ENCODE data around the gene NOTUM.

Gene NOTUM

DNA sequence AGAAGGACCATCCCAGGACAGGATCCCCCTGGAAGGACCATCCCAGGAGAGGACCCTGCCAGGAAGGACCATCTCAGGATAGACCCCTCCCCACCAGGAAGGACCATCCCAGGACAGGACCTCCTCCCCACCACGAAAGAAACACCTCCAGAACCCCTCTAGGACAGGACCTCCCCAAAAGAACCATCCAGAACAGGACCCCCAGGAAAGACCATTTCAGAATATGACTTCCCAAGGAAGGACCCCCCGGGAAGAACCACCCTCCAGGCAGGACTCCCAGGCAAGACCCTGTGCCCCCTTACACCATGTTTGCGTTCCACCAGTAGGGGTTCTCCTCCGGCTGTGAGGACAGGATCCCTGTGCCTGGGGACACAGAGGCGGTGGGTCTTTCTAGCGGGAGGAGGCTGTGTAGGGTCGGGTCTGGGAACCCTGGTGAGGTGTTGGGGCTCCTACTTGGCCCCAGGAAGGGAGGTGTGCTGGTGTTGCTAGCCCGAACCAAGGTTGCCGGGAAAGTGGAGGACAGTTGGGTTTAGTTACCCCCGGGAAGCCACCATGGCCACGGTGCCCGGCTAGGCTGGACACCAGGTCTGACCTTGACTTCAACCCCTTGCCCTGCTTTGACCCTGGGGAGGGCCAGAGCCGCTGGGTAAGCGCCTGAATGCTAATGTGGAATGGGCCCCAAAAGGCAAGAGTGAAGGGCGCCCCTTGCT, 2.2 kb downstream of the NOTUM start:
- Histone ChIP-seq H3K9me3 (ENCODE audit: control insufficient read depth, insufficient read depth, low read depth, low read length) (no peaks in the 10 kb centered on the region), H3K4me1 (ENCODE audit: control insufficient read depth, insufficient read depth, low read length) (peaks cover 4% of the 10 kb centered on the region; the same call in 1 of the 2 replicates), H3K27ac (ENCODE audit: extremely low read depth, low read depth, low read length) (no peak overlapping the region), H3K36me3 (ENCODE audit: control insufficient read depth in 2 of 2, insufficient read depth in 1 of 2, low read length in 2 of 2) (no peaks in the 10 kb centered on the region), H3K4me3 (ENCODE audit: low read depth, low read length) (no peak overlapping the region)
- TF ChIP-seq ZIC2 (tag by site-specific recombination; IDR thresholded peaks at IDR 0.05) (peak; percentile 75), GLIS2 (tag by site-specific recombination; IDR thresholded peaks at IDR 0.05) (peak; percentile 56), ZNF335 (tag by site-specific recombination; conservative IDR thresholded peaks at IDR 0.05) (peak; percentile 61), GLIS1 (tag by site-specific recombination; IDR thresholded peaks at IDR 0.05) (peak; percentile 93), ZNF76 (tag by site-specific recombination; IDR thresholded peaks at IDR 0.05; ENCODE audit: borderline replicate concordance, low read depth) (no peak)
- TF ChIP-seq, protein P1, sequence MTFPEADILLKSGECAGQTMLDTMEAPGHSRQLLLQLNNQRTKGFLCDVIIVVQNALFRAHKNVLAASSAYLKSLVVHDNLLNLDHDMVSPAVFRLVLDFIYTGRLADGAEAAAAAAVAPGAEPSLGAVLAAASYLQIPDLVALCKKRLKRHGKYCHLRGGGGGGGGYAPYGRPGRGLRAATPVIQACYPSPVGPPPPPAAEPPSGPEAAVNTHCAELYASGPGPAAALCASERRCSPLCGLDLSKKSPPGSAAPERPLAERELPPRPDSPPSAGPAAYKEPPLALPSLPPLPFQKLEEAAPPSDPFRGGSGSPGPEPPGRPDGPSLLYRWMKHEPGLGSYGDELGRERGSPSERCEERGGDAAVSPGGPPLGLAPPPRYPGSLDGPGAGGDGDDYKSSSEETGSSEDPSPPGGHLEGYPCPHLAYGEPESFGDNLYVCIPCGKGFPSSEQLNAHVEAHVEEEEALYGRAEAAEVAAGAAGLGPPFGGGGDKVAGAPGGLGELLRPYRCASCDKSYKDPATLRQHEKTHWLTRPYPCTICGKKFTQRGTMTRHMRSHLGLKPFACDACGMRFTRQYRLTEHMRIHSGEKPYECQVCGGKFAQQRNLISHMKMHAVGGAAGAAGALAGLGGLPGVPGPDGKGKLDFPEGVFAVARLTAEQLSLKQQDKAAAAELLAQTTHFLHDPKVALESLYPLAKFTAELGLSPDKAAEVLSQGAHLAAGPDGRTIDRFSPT (tag by site-specific recombination; IDR thresholded peaks at IDR 0.05), result peak; percentile 27; the same call in 1 of the 2 replicates
- ChIA-PET POLR2A (interaction anchor here (0.7 to 2.3 kb wide), 12 partner anchors 19 to 148 kb away, joined by 3 to 16 read pairs (median 4); partner anchors contain the start of genes ASPSCR1, CENPX, DCXR and FASN), CTCF (interaction anchor here (0.6 to 3.0 kb wide), 47 partner anchors 8 to 1208 kb away, joined by 3 to 105 read pairs (median 4); partner anchors contain the start of genes ASPSCR1, CENPX, DCXR and LRRC45)

DNA sequence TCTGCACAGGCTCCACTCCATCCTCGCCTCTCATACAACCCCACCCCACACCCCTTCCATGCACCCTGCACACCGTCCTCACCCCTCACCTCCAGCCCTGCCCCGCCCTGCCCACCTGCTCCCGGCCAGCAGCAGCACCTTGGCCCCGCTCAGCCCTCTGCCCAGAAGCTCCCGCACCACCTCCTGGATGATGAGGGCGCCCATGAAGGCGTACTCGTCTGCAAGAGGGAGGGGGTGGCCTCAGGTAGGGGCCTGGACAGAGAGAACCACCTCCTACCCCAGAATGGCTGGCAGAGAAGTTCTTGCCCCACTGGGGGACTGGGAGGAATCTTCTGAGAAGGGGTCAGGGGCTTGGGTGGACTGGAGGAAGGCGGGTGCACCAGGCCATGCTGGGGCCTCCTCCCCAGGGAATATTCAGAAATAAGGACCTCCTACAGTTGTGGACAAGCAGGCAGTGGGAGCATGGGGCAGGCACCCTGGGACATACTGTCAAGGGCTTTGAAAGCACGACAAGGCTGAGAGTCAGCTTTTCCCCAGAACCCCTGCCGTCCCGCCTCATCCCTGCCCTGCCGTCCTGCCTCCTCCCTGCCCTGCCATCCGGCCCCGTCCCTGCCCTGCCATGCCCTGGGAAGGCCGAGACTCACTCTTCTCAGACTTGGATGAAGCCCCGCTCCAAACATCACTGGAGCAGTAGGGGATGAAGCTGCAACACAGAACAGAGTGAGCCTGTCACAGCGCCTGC, 3.1 kb downstream of the NOTUM start:
- TF ChIP-seq ZIC2 (tag by site-specific recombination; IDR thresholded peaks at IDR 0.05) (peak; percentile 37; the same call in 1 of the 2 replicates), ZNF433 (tag by site-specific recombination; IDR thresholded peaks at IDR 0.05; ENCODE audit: low read depth) (no peak)
- H3K4me3 ChIP-seq (ENCODE audit: low read depth, low read length), result no peak overlapping the region
- no peak overlapping the region for H3K27ac ChIP-seq (ENCODE audit: extremely low read depth, low read depth, low read length)
- H3K9me3 ChIP-seq (ENCODE audit: control insufficient read depth, insufficient read depth, low read depth, low read length), result no peaks in the 10 kb centered on the region
- H3K36me3 ChIP-seq (ENCODE audit: control insufficient read depth in 2 of 2, insufficient read depth in 1 of 2, low read length in 2 of 2), result no peaks in the 10 kb centered on the region
- CTCF ChIA-PET, result interaction anchor here (0.6 to 0.7 kb wide), 2 partner anchors 45 to 67 kb away, joined by 3 to 4 read pairs; no protein-coding TSS in a partner anchor
- H3K4me1 ChIP-seq (ENCODE audit: control insufficient read depth, insufficient read depth, low read length), result peaks cover 4% of the 10 kb centered on the region; the same call in 1 of the 2 replicates
- POLR2A ChIA-PET, result no interaction called here

DNA sequence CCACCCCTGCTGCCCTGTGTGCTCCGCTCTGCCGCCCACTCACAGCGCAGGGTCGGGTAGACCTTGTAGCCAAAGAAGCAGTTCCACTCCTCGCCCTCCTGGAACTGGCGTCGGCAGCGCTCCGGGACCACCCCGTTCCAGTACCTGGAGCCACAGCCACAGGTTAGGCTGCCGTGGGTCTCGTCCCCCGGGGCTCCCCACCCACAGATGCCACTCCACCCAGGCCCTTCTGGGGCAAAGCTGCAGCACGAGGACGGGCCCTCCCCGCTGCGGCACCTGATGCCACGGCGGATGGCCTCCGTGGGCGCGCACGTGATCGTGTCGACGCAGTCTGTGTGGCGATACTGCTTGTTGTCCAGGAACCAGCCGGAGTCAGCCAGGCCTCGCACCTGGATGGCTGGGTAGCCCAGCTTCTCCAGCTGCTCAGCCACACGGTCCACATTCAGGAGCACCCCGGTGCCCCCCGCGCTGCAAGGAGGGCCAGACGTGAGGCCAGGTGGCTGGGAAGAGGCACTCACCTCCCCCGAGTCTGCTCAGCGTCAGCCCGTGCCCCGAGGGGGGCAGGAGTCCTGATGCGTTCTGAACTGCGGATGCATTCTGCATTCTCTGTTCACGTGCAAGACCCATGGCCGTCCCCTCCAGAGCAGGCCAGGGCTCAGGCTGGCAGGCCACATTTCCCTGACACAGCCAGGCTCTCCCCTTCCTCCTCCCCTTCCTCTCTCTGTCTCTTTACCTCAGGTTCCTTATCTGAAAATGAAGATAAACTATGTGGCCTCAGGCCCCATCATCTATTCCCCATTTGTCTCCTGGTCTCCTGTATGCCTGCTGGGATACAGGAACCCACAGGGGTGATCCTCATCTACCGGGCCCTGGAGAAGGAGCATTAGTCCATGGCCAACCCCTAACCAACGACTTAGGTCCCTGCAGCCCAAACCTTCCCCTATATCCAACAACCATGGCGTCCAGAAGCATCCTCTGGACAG, 4.1 kb downstream of the NOTUM start:
- Histone ChIP-seq H3K4me1 (ENCODE audit: control insufficient read depth, insufficient read depth, low read length) (peaks cover 4% of the 10 kb centered on the region; the same call in 1 of the 2 replicates), H3K36me3 (ENCODE audit: control insufficient read depth in 2 of 2, insufficient read depth in 1 of 2, low read length in 2 of 2) (no peaks in the 10 kb centered on the region), H3K9me3 (ENCODE audit: control insufficient read depth, insufficient read depth, low read depth, low read length) (no peaks in the 10 kb centered on the region), H3K4me3 (ENCODE audit: low read depth, low read length) (no peak overlapping the region), H3K27ac (ENCODE audit: extremely low read depth, low read depth, low read length) (no peak overlapping the region)
- ChIA-PET POLR2A (no interaction called here), CTCF (interaction anchor here (0.7 kb wide), 1 partner anchor 68 kb away, joined by 4 read pairs; no protein-coding TSS in a partner anchor)
- TF ChIP-seq, protein P2, sequence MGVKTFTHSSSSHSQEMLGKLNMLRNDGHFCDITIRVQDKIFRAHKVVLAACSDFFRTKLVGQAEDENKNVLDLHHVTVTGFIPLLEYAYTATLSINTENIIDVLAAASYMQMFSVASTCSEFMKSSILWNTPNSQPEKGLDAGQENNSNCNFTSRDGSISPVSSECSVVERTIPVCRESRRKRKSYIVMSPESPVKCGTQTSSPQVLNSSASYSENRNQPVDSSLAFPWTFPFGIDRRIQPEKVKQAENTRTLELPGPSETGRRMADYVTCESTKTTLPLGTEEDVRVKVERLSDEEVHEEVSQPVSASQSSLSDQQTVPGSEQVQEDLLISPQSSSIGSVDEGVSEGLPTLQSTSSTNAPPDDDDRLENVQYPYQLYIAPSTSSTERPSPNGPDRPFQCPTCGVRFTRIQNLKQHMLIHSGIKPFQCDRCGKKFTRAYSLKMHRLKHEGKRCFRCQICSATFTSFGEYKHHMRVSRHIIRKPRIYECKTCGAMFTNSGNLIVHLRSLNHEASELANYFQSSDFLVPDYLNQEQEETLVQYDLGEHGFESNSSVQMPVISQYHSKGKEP (tag by site-specific recombination; IDR thresholded peaks at IDR 0.05), result 0 out of 2 replicates have a peak, but pooled peaks have one; percentile 43
- TF ChIP-seq, protein P3, sequence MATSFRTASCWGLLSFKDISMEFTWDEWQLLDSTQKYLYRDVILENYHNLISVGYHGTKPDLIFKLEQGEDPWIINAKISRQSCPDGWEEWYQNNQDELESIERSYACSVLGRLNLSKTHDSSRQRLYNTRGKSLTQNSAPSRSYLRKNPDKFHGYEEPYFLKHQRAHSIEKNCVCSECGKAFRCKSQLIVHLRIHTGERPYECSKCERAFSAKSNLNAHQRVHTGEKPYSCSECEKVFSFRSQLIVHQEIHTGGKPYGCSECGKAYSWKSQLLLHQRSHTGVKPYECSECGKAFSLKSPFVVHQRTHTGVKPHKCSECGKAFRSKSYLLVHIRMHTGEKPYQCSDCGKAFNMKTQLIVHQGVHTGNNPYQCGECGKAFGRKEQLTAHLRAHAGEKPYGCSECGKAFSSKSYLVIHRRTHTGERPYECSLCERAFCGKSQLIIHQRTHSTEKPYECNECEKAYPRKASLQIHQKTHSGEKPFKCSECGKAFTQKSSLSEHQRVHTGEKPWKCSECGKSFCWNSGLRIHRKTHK (tag by site-specific recombination; IDR thresholded peaks at IDR 0.05), result no peak

Data from HEK293 (cell line).